ENCODE data around the gene SLC16A8. TPM values are rescaled to one million over a fixed set of nuclear protein-coding genes. Genes with fewer than 3 reads are reported as not detected.

The SLC16A8 gene
- total RNA-seq, 1 donor from 2014 or later: not detected

GRCh38 chr22:38034278-38034882 lies 49.6 kb downstream of the SLC16A8 start:
- Mint-ChIP-seq H3K36me3 (ENCODE audit: low read depth, unreplicated experiment) (no peaks in the 10 kb centered on the region), H3K27me3 (ENCODE audit: low read depth, unreplicated experiment) (no peaks in the 10 kb centered on the region), H3K27ac (ENCODE audit: unreplicated experiment) (peak overlapping the region; percentile 26), H3K4me3 (ENCODE audit: unreplicated experiment) (no peak overlapping the region), H3K9me3 (ENCODE audit: unreplicated experiment) (no peaks in the 10 kb centered on the region), H3K4me1 (ENCODE audit: low read depth, unreplicated experiment) (peaks cover 28% of the 10 kb centered on the region)
- Histone ChIP-seq H2AFZ (ENCODE audit: low read depth, low read length) (peak overlapping the region; percentile 67), H3K9me3 (ENCODE audit: insufficient read depth, low read depth, low read length) (no peaks in the 10 kb centered on the region), H4K20me1 (ENCODE audit: insufficient read depth, low read length) (no peaks in the 10 kb centered on the region), H3K27me3 (ENCODE audit: insufficient read depth, low read length) (no peaks in the 10 kb centered on the region), H3K4me2 (ENCODE audit: low read length) (peak overlapping the region; percentile 69), H3K79me2 (ENCODE audit: insufficient read depth, low read length) (no peaks in the 10 kb centered on the region), H3K27ac (ENCODE audit: low read depth, low read length) (peak overlapping the region; percentile 71), H3K9ac (ENCODE audit: low read length) (peak overlapping the region; percentile 66), H3K4me3 (ENCODE audit: insufficient read depth, low read depth, low read length) (no peak overlapping the region), H3K36me3 (ENCODE audit: insufficient read depth, low read length) (no peaks in the 10 kb centered on the region), H3K4me1 (ENCODE audit: insufficient read depth, low read length) (peaks cover 42% of the 10 kb centered on the region)
- FAIRE-seq (peak; percentile 32), DNase-seq (ENCODE audit: low read depth) (peak; percentile 86)
- TF ChIP-seq EZH2 (IDR thresholded peaks at IDR 0.05; ENCODE audit: insufficient read depth, low read length): no peak
- no peak for TF ChIP-seq CTCF (IDR thresholded peaks at IDR 0.05; ENCODE audit: insufficient read depth, low read depth, low read length)

GRCh38 chr22:38033522-38034277 lies 50.3 kb downstream of the SLC16A8 start:
- Histone ChIP-seq H3K9me3 (ENCODE audit: insufficient read depth, low read depth, low read length) (no peaks in the 10 kb centered on the region), H3K27me3 (ENCODE audit: insufficient read depth, low read length) (no peaks in the 10 kb centered on the region), H3K79me2 (ENCODE audit: insufficient read depth, low read length) (no peaks in the 10 kb centered on the region), H3K4me3 (ENCODE audit: insufficient read depth, low read depth, low read length) (no peak overlapping the region), H3K4me1 (ENCODE audit: insufficient read depth, low read length) (peaks cover 42% of the 10 kb centered on the region), H3K36me3 (ENCODE audit: insufficient read depth, low read length) (no peaks in the 10 kb centered on the region), H3K9ac (ENCODE audit: low read length) (peak overlapping the region; percentile 66), H3K27ac (ENCODE audit: low read depth, low read length) (peak overlapping the region; percentile 71), H2AFZ (ENCODE audit: low read depth, low read length) (peak overlapping the region; percentile 67), H4K20me1 (ENCODE audit: insufficient read depth, low read length) (no peaks in the 10 kb centered on the region), H3K4me2 (ENCODE audit: low read length) (peak overlapping the region; percentile 69)
- no peak for DNase-seq (ENCODE audit: low read depth)
- Mint-ChIP-seq H3K9me3 (ENCODE audit: unreplicated experiment) (no peaks in the 10 kb centered on the region), H3K27ac (ENCODE audit: unreplicated experiment) (no peak overlapping the region), H3K4me3 (ENCODE audit: unreplicated experiment) (no peak overlapping the region), H3K4me1 (ENCODE audit: low read depth, unreplicated experiment) (peaks cover 28% of the 10 kb centered on the region), H3K27me3 (ENCODE audit: low read depth, unreplicated experiment) (peaks cover 6% of the 10 kb centered on the region), H3K36me3 (ENCODE audit: low read depth, unreplicated experiment) (no peaks in the 10 kb centered on the region)
- TF ChIP-seq CTCF (IDR thresholded peaks at IDR 0.05; ENCODE audit: insufficient read depth, low read depth, low read length) (no peak), EZH2 (IDR thresholded peaks at IDR 0.05; ENCODE audit: insufficient read depth, low read length) (no peak)
- FAIRE-seq: no peak

Data from astrocyte (in vitro differentiated cells and primary cell).